Smooth muscle cell (in vitro differentiated cells): ENCODE results near the gene ARX. TPM values are rescaled to one million over a fixed set of nuclear protein-coding genes. Genes with fewer than 3 reads are reported as not detected.

Experiments used
- DNase-seq: peaks from one replicate; lab custom pipeline; 2025; ENCODE audit not compliant: unreplicated experiment; lab: John Stamatoyannopoulos, UW
- H2AFZ ChIP-seq: fragments of 200-600 bp; sonication (generic); 2 replicates; pipeline ENCODE4 v1.6.0; 2016; ENCODE audit warnings: antibody characterized with exemption, low read depth, mild to moderate bottlenecking
- H3F3A ChIP-seq: fragments of 200-600 bp; sonication (generic); 2 replicates; pipeline ENCODE4 v1.6.0; 2017; ENCODE audit warnings: antibody characterized with exemption, low read depth
- H3K27ac ChIP-seq: fragments of 200-600 bp; sonication (generic); 2 replicates; pipeline ENCODE4 v1.5.1; 2016; ENCODE audit warnings: low read depth, mild to moderate bottlenecking
- H3K27me3 ChIP-seq: fragments of 200-600 bp; sonication (generic); 2 replicates; pipeline ENCODE4 v1.6.1; 2016; ENCODE audit warnings: low read depth, mild to moderate bottlenecking
- H3K36me3 ChIP-seq: fragments of 200-600 bp; sonication (generic); 2 replicates; pipeline ENCODE4 v1.5.1; 2016; ENCODE audit warnings: low read depth
- H3K4me1 ChIP-seq: fragments of 200-600 bp; sonication (generic); 2 replicates; pipeline ENCODE4 v1.5.1; 2016; ENCODE audit warnings: low read depth
- H3K4me2 ChIP-seq: fragments of 200-600 bp; sonication (generic); 2 replicates; pipeline ENCODE4 v1.6.0; 2016; ENCODE audit warnings: mild to moderate bottlenecking
- H3K4me3 ChIP-seq: fragments of 200-600 bp; sonication (generic); 2 replicates; pipeline ENCODE4 v1.5.1; 2016; ENCODE audit warnings: mild to moderate bottlenecking
- H3K79me2 ChIP-seq: fragments of 200-600 bp; sonication (generic); 2 replicates; pipeline ENCODE4 v1.6.0; 2016; ENCODE audit warnings: low read depth, mild to moderate bottlenecking
- H3K9ac ChIP-seq: fragments of 200-600 bp; sonication (generic); 2 replicates; pipeline ENCODE4 v1.6.0; 2016; ENCODE audit warnings: low read depth
- H3K9me3 ChIP-seq: fragments of 200-600 bp; sonication (generic); replicated peaks from 2 replicates; pipeline ENCODE4 v1.5.1; 2016; ENCODE audit warnings: low read depth
- H4K20me1 ChIP-seq: fragments of 200-600 bp; sonication (generic); 2 replicates; pipeline ENCODE4 v1.6.0; 2016; ENCODE audit warnings: low read depth
- WGBS: methylation state at CpG from one replicate; pipeline ENCODE4 v1.1.7; 2016; ENCODE audit warnings: low lambda C conversion rate; 5-methylcytosine and 5-hydroxymethylcytosine counted together
- polyA plus RNA-seq: library from polyadenylated mRNA; unstranded; fragments of >200 nt; fragmentation: Nextera tagmentation; extraction: Ambion mirVana; gene quantifications from 2 replicates; pipeline ENCODE4 v1.2.1, GENCODE V29; 2016
- total RNA-seq: library from RNA; depleted of rRNA; stranded (reverse); fragments of >200 nt; gene quantifications from 2 replicates; pipeline ENCODE4 v1.2.3, GENCODE V29; 2014
- TF ChIP-seq, protein P1 (sequence below): fragments of 200-600 bp; sonication (generic); IDR thresholded peaks from 2 replicates; pipeline ENCODE4 v1.5.1; 2017; ENCODE audit warnings: borderline replicate concordance, mild to moderate bottlenecking, antibody characterized with exemption; ENCODE audit not compliant: insufficient read depth, poor library complexity, severe bottlenecking

The ARX gene
- not detected in 2 replicates for total RNA-seq
- polyA plus RNA-seq, result 0.08 TPM in 1 of 2 replicates, not detected in the other

DNA sequence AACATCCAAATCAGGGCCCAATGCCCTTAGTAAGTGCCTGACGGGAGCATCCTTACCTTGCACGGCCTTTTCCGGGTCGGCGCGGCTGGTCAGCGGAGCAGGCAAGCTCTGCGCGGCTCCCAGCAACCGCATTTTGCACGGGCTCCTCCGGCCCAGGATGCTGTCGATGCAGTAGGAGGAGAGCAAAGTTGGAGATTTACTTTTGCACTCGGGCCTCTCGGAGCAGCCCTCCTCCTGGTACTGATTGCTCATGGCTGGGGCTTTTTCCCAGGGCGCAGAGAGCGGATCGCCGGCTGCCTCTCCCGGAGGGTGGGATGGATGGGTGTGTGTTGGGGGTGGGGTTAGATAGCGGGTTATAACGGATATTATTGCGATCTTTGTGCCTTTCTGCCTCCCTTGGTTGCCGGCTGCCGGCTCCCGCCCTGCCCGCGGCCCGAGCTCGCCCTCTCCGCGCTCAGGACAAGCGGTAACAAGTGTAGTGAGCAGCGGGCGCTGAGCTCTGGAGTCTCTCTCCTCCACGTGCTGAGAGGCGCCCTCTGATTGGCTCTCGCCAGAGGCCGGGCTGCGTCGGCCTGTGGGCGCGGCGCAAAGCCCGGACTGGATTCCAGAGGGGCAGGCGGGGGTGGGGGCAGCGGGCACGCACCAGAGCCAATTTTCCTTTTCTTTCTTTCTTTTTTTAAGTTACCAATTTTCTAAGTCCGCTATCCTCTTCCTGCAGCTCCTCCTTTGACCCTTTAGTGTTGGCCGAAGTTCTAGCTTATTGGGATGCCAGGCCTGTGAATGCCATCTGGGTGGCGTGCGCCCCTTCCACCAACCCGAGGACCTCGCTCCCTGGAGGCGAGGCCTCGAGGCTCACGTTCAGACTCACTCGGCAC lies at the start of gene ARX:
Gene ARX, minus strand, starts transcription at position 480 of the 875 bp plus-strand sequence. Its CDS starts 228 bp downstream, at position 252.
- Histone ChIP-seq H3K9me3 (no peaks in the 10 kb centered on the region), H3K79me2 (no peaks in the 10 kb centered on the region), H3K4me2 (peak within 1 kb of the TSS; percentile 67), H2AFZ (no peak within 1 kb of the TSS), H3K4me1 (peaks cover 42% of the 10 kb centered on the region), H4K20me1 (no peaks in the 10 kb centered on the region), H3K4me3 (peak within 1 kb of the TSS; percentile 21), H3F3A (no peaks in the 10 kb centered on the region), H3K9ac (no peak within 1 kb of the TSS), H3K27me3 (peaks cover 97% of the 10 kb centered on the region), H3K36me3 (no peaks in the 10 kb centered on the region), H3K27ac (no peak within 1 kb of the TSS)
- TF ChIP-seq, protein P1, sequence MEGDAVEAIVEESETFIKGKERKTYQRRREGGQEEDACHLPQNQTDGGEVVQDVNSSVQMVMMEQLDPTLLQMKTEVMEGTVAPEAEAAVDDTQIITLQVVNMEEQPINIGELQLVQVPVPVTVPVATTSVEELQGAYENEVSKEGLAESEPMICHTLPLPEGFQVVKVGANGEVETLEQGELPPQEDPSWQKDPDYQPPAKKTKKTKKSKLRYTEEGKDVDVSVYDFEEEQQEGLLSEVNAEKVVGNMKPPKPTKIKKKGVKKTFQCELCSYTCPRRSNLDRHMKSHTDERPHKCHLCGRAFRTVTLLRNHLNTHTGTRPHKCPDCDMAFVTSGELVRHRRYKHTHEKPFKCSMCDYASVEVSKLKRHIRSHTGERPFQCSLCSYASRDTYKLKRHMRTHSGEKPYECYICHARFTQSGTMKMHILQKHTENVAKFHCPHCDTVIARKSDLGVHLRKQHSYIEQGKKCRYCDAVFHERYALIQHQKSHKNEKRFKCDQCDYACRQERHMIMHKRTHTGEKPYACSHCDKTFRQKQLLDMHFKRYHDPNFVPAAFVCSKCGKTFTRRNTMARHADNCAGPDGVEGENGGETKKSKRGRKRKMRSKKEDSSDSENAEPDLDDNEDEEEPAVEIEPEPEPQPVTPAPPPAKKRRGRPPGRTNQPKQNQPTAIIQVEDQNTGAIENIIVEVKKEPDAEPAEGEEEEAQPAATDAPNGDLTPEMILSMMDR, result no peak
- DNase-seq, result no peak
- WGBS, result 3% methylated on average over 56 of the region's 58 CpGs

DNA sequence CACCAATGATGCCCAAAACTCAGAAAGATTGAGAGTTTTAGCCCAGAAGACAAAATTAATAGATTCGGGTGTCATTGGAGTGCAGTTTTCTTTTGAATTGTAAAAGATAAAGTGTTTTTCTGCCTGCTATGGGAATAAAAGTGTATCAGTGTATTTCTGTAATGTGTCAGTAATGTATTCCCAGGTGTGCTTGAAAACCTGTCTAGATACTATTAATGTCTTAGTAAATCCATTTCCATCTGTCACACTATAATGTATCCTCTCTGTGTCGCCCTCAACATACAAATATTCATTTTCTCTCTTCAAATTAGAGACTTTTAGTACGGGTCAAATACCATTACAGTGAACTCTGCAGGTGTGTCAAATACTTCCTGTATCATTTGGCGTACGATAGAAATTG lies 43.5 kb upstream of the ARX start:
- Histone ChIP-seq H3K27ac (no peak overlapping the region), H4K20me1 (no peaks in the 10 kb centered on the region), H3K9me3 (no peaks in the 10 kb centered on the region), H2AFZ (no peak overlapping the region), H3K9ac (no peak overlapping the region), H3K4me2 (no peak overlapping the region), H3F3A (no peaks in the 10 kb centered on the region), H3K79me2 (no peaks in the 10 kb centered on the region), H3K36me3 (no peaks in the 10 kb centered on the region), H3K4me1 (no peaks in the 10 kb centered on the region), H3K4me3 (no peak overlapping the region), H3K27me3 (peaks cover 9% of the 10 kb centered on the region)
- DNase-seq, result no peak
- TF ChIP-seq, protein P1, result no peak
- 85% methylated on average over 5 of the region's 5 CpGs for WGBS

DNA sequence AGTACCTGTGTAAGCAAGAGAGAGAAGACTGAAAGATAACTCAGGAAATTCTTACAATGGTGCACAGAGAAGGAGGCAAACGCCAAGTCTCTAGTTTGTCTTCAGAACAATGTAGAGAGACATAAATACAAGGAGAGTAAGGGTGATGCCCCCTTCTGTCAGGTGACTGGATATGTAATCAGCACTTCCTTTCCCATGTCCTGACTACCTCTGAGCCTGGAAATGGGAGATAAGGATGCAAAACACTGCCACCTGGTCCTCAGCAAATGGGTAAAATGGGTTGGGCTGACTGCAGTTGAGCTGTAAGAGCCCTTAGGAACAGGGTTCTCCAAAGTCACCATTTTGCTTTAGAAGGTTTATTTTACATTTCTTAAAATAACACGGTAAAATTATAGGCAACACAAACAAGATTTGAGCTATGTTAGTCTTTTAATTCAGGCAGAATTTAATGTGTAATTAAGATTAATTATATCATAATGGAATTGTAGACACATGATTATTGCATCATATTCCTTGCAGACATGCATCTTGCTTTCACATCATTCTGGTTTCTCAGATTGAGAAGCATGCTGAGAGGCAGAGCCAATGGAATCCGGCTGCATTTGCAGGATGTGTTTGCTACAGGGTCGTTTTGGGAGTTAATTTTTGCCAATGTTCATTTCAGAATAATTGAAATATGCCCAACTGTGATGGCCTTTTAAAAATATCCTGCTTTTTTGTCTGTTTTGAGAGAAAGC lies 37.2 kb upstream of the ARX start:
- Histone ChIP-seq H3K79me2 (no peaks in the 10 kb centered on the region), H3K9ac (no peak overlapping the region), H3K4me3 (no peak overlapping the region), H3F3A (no peaks in the 10 kb centered on the region), H3K9me3 (no peaks in the 10 kb centered on the region), H4K20me1 (no peaks in the 10 kb centered on the region), H3K4me2 (no peak overlapping the region), H3K36me3 (no peaks in the 10 kb centered on the region), H3K27ac (no peak overlapping the region), H3K4me1 (peaks cover 25% of the 10 kb centered on the region), H3K27me3 (no peaks in the 10 kb centered on the region), H2AFZ (no peak overlapping the region)
- TF ChIP-seq, protein P1, result no peak
- no peak for DNase-seq
- 74% methylated on average over 4 of the region's 4 CpGs for WGBS
